ENCODE measurements around the gene NXPE1. TPM values are rescaled to one million over a fixed set of nuclear protein-coding genes. Genes with fewer than 3 reads are reported as not detected.

NXPE1 gene
- total and polyA plus RNA-seq, 12 donors, result 0.03 TPM; not detected in 11

DNA sequence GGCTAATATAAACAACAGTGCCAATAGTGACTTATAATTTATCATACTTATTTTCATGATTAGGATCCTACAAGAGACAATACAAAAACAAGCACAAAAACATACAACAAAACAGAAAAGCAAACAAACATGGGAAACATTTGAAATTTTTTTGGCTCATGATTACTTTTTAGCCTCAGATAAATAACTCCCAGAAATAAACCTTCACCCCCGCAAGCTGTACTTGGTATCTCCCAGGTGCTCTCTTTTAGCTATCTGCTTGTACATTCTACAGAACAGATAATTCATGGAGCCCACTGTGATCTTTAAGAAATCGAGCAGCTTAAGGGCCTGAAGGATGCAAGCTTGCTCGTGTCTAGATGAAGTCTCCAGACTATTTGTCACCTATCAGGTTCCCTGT, 35.0 kb upstream of the NXPE1 start:
- H3K4me3 ChIP-seq, result no peak overlapping the region
- no peaks in the 10 kb centered on the region for H3K4me1 ChIP-seq
- no peaks in the 10 kb centered on the region for H3K9me3 ChIP-seq
- no peaks in the 10 kb centered on the region for H3K36me3 ChIP-seq
- intact Hi-C loops (cut with DNase I), result no loop called here
- no peak for DNase-seq
- no peaks in the 10 kb centered on the region for H3K27me3 ChIP-seq
- TF ChIP-seq, protein P1, sequence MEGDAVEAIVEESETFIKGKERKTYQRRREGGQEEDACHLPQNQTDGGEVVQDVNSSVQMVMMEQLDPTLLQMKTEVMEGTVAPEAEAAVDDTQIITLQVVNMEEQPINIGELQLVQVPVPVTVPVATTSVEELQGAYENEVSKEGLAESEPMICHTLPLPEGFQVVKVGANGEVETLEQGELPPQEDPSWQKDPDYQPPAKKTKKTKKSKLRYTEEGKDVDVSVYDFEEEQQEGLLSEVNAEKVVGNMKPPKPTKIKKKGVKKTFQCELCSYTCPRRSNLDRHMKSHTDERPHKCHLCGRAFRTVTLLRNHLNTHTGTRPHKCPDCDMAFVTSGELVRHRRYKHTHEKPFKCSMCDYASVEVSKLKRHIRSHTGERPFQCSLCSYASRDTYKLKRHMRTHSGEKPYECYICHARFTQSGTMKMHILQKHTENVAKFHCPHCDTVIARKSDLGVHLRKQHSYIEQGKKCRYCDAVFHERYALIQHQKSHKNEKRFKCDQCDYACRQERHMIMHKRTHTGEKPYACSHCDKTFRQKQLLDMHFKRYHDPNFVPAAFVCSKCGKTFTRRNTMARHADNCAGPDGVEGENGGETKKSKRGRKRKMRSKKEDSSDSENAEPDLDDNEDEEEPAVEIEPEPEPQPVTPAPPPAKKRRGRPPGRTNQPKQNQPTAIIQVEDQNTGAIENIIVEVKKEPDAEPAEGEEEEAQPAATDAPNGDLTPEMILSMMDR (IDR thresholded peaks at IDR 0.05), result no peak
- no peak overlapping the region for H3K27ac ChIP-seq
- no peak for ATAC-seq
- 68 to 71% methylated on average over 3 of the region's 3 CpGs for WGBS, 2 donors

DNA sequence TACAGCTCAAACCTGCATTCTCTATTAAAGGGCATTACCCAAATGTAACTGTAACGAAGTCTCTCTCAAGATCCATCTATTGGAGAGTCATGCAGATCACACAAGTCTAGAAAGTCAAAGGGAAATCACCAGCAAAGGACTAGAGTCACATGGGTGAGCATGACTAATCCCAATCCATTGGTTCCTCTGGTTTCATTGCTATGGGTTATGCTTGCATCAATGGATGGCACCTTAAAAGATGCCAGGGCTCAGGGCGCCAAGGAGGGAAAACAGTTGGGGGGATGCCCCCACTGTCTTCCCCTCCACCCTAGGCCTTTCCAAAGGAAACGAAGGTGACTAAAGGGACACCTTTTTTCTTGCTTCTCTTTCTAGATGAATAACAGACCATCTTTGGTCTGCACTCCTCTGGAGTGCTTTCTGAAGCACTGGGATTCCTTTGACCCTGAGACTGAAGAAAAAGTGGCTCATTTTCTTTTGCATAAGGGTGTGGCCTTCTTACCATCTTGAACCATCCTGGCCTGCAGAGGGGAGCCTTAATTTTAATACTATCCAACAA, 27.8 kb upstream of the NXPE1 start:
- TF ChIP-seq, protein P1 (IDR thresholded peaks at IDR 0.05), result no peak

DNA sequence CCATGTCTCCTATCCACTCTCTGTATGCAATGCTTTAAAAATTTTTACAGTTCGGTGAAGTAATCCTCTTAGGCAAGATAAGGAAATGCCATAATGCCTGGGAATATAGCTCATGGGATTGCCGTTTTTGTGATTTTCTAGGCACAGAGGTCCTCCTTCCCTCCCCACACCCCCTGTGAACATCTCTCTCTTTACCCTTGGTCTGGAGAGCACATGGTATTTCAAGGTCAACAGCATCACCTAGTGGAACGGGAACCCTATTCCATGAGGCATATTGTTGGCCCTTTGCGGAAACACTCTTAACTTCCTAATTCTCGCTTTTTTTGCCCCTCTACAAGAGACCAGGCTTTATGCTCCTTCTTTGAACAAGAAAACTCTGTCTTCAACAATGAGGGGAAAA, 27.1 kb upstream of the NXPE1 start:
- peaks cover 0 to 56% (median 28%) of the 10 kb centered on the region in 11 donors for H3K9me3 ChIP-seq
- DNase-seq (no peak), ATAC-seq (no peak)
- WGBS, 2 donors, result 88 to 93% methylated on average over 5 of the region's 5 CpGs
- TF ChIP-seq, protein P1 (IDR thresholded peaks at IDR 0.05), result no peak
- no peaks in the 10 kb centered on the region for H3K36me3 ChIP-seq
- no peak overlapping the region for H3K4me3 ChIP-seq
- H3K27me3 ChIP-seq, result no peaks in the 10 kb centered on the region
- intact Hi-C loops (cut with DNase I), result no loop called here
- no peaks in the 10 kb centered on the region for H3K4me1 ChIP-seq
- no peak overlapping the region for H3K27ac ChIP-seq

More for the DNA sequence above, 27.8 kb upstream of the NXPE1 start:
- no peaks in the 10 kb centered on the region for H3K4me1 ChIP-seq
- H3K9me3 ChIP-seq, result peaks cover 0 to 56% (median 28%) of the 10 kb centered on the region in 11 donors
- no peak overlapping the region for H3K27ac ChIP-seq
- no peak for DNase-seq
- H3K36me3 ChIP-seq, result no peaks in the 10 kb centered on the region
- ATAC-seq, result no peak
- intact Hi-C loops (cut with DNase I), result no loop called here
- no peak overlapping the region for H3K4me3 ChIP-seq
- 83 to 86% methylated on average over 3 of the region's 3 CpGs for WGBS, 2 donors
- H3K27me3 ChIP-seq, result no peaks in the 10 kb centered on the region

DNA sequence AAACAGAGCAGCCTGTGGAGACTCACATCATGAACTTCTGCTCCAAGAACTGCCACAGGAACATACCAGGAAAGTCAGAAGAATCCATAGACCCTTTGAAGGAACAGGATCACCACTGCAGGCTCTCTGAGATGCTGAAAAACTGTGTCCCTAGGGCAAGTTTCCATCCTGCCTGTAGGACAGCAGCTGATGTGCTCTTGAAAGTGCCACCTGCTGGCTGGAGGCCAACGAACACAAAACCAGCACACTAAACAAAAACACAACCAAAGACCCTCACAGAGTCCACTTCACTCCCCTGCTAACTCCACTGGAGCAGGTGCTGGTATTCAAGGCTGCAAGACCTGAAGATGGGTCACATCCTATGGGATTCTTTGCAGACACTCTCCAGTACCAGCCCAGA, 12.0 kb upstream of the NXPE1 start:
- WGBS, 2 donors, result 43 to 44% methylated on average over 1 of the region's 1 CpG
- Histone ChIP-seq H3K4me3 (no peak overlapping the region), H3K27me3 (no peaks in the 10 kb centered on the region), H3K4me1 (no peaks in the 10 kb centered on the region), H3K36me3 (no peaks in the 10 kb centered on the region), H3K27ac (no peak overlapping the region), H3K9me3 (peaks cover 0 to 29% (median 0%) of the 10 kb centered on the region in 11 donors)
- intact Hi-C loops (cut with DNase I), result no loop called here
- DNase-seq (no peak), ATAC-seq (no peak)
- TF ChIP-seq, protein P1 (IDR thresholded peaks at IDR 0.05), result no peak

All from heart right ventricle (tissue), 16 donors.